ENCODE measurements around the gene KPTN.

GRCh38 chr19:47445527-47445926 lies 38.5 kb downstream of the KPTN start:
- TF ChIP-seq, protein P1, sequence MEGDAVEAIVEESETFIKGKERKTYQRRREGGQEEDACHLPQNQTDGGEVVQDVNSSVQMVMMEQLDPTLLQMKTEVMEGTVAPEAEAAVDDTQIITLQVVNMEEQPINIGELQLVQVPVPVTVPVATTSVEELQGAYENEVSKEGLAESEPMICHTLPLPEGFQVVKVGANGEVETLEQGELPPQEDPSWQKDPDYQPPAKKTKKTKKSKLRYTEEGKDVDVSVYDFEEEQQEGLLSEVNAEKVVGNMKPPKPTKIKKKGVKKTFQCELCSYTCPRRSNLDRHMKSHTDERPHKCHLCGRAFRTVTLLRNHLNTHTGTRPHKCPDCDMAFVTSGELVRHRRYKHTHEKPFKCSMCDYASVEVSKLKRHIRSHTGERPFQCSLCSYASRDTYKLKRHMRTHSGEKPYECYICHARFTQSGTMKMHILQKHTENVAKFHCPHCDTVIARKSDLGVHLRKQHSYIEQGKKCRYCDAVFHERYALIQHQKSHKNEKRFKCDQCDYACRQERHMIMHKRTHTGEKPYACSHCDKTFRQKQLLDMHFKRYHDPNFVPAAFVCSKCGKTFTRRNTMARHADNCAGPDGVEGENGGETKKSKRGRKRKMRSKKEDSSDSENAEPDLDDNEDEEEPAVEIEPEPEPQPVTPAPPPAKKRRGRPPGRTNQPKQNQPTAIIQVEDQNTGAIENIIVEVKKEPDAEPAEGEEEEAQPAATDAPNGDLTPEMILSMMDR (IDR thresholded peaks at IDR 0.05): no peak
- no peak for TF ChIP-seq ZFX (IDR thresholded peaks at IDR 0.05; ENCODE audit: borderline replicate concordance)
